ENCODE data around the gene VPS37D.
A peak's percentile ranks its signal among the peaks of the same experiment; 100 is the strongest.
"Not testable (repeated sequence)": the region's sequence is repeated elsewhere in the genome, so short reads cannot be mapped to it uniquely, and the experiment has no call there.

Gene VPS37D

DNA sequence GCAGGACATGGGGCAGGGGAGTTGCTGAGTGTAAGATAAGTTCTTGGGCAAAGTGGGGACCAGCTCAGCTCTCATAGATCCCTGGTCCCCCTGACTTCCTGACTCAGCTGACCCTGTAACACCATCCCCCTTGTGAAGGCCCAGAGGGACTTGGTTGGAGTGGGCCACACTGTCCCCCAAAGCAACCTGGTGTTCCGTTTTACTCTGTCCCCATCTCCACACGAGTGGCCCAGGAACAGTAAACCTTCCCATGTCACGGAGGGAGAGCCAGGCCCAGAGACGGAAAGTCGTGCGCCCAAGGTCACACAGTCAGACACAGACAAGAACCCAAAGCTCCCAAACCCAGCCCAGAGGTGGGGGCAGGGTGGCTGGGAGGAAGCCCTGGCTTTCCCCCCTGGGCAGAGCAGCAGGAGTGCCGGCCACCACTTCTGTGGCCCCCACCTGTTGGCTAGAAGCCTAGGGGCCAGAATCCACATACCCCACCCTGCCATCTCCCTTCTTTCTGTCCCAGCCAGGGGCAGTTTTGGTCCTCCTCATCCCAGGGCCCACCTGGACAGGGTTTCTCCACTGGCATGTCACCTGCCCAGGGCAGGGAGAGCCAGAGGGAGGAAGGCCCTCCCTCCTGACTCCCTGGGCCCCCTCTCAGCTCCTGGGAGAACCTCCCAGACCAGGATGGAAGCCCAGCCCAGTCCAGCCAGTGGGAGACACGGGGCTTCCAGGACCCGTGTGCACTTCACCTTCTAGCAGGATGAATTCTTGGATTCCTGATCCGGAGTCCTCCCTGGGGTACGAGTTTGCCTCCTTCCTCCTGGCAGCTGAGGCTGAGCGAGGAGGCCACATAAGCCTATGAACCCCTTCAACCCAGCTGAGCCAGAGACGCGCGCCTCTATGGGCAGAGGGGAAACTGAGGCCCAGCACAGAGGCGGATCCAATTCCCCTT is 20.6 kb upstream of the VPS37D start:
- no peak for DNase-seq (ENCODE audit: low spot score)

DNA sequence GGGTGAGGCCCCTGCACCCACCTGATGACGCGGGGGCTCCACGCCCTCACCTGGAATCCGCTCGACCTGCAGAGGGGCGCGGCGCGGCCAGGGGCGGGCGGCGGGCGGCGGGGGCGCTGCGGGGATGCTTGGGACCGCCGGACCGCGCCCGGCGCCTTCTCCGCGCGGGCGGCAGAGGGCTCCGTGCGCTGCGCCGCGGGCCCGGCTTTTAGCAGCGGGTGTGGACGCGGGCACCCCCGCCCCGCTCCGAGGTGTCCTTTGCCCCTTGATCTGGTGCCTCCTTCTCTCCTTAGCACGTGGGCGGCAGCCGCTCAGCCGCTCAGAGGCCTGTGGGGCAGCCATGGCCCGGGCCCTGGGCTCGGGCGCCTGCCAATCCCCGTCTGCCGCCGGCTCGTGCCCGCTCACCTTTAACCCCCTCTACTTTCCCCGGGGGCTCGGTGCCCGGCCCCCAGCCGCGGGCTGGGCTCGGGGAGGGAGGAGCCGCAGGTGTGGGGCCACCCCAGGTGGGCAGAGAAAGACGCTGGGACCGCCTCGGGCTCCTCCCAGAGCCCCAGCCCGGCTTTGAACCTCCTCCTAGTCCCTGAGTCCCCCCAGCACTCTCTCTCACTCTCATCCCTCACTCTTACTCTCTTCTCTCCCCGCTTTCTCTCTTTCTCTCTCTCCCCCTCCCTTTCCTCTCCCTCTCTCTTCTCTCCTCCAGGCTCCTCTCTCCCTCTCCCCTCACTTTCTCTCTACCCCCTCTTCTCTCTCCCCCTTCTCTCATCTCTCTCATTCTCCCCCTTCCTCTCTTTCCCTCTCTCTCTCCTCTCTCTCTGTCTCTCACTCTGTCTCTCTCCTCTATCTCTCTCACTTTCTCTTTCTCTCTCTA is 19.7 kb upstream of the VPS37D start:
- peak; percentile 58 for DNase-seq (ENCODE audit: low spot score)

DNA sequence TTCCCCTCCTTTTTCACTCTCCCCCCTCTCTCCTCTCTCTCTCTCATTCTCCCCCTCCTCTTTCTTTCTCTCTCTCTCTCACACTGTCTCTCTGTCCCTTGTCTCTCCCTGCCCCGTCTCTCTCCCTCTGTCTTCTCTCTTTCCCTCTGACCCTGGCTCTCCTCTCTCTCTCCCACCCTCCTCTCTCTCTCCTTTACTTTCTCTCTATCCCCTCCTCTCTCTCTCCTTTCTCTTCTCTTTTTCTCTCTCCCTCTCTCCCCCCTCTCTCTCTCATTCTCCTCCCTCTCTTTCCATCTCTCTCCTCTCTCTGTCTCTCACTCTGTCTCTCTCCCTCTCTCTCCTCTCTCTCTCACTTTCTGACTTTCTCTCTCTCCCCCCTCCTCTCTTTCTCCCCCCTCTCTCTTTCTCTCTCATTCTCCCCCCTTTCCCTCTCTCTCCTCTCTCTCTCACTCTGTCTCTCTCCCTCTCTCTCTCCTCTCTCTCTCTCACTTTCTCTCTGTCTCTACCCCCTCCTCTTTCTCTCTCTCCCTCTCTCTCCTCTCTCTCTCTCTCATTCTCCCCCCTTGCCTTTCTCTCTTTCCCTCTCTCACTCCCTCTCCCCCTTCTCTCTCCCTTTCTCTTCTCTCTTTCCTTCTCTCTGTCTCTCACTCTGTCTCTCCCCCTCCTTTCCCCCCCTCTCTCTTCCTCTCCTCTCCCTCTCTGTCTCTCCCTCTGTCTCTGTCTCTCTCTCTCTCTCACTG is 18.9 kb upstream of the VPS37D start:
- no peak for DNase-seq (ENCODE audit: low spot score)

DNA sequence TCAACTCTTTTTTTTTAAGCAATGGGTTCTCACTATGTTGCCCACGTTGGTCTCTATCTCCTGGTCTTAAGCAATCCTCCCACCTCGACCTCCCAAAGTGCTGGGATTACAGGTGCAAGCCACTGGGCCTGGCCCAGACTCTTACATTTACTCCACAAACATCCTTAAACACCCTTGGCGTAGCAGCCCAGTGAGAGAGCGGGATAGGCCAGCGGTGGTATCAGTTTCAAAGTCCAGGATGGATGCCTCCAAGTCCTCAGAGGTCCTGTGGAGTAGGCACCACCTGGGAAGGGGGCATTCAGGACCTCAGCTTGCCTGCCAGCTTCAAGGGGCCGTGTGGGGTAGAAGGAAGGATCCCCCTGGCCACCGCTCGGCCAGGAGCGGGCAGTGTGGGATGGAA is 18.1 kb upstream of the VPS37D start:
- no peak for DNase-seq (ENCODE audit: low spot score)

- no peak for DNase-seq (ENCODE audit: low spot score)
Observed at GRCh38 chr7:73650524-73650923, 17.1 kb upstream of the VPS37D start.

- DNase-seq (ENCODE audit: low spot score): no peak
Observed at GRCh38 chr7:73652541-73652949, 15.1 kb upstream of the VPS37D start.

- DNase-seq (ENCODE audit: low spot score): not testable (repeated sequence)
Observed at GRCh38 chr7:73655309-73655708, 12.3 kb upstream of the VPS37D start.

DNA sequence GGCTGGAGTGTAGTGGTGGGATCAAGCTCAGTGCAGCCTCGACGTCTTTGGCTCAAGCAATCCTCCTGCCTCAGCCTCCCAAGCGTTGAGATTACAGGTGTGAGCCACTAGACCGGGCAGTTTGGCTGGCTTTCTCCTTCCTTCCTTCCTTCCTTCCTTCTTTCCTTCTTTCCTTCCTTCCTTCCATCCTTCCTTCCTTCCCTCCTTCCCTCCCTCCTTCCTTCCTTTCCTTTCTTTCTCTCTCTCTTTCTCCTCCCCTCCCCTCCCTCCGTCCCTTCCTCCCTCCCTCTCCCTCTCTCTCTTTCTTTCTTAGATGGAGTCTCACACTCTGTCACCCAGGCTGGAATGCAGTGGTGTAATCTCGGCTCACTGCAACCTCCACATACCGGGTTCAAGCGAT is 7.6 kb upstream of the VPS37D start:
- no peak for DNase-seq (ENCODE audit: low spot score)

GRCh38 chr7:73660594-73660993 is 7.0 kb upstream of the VPS37D start:
- DNase-seq (ENCODE audit: low spot score): not testable (repeated sequence)

DNA sequence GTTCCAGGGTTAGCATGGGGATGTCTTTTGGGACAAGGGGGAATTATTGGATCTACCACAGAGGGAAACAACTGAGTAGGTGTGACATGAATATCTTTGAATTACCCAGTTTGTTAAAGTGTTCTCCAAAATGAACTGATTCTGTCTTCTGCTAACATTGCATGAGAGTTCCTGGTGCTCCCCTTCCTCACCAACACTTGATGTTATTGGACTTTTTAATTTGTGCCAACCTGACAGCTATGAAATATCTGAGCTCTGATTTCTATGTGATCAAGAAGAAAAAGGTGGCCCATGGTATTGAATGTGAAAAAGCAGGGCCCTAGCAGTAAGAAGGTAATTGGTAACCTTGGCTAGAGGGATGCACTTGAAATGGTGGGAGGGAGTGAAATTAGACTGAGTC is 4.6 kb upstream of the VPS37D start:
- DNase-seq (ENCODE audit: low spot score): no peak

DNA sequence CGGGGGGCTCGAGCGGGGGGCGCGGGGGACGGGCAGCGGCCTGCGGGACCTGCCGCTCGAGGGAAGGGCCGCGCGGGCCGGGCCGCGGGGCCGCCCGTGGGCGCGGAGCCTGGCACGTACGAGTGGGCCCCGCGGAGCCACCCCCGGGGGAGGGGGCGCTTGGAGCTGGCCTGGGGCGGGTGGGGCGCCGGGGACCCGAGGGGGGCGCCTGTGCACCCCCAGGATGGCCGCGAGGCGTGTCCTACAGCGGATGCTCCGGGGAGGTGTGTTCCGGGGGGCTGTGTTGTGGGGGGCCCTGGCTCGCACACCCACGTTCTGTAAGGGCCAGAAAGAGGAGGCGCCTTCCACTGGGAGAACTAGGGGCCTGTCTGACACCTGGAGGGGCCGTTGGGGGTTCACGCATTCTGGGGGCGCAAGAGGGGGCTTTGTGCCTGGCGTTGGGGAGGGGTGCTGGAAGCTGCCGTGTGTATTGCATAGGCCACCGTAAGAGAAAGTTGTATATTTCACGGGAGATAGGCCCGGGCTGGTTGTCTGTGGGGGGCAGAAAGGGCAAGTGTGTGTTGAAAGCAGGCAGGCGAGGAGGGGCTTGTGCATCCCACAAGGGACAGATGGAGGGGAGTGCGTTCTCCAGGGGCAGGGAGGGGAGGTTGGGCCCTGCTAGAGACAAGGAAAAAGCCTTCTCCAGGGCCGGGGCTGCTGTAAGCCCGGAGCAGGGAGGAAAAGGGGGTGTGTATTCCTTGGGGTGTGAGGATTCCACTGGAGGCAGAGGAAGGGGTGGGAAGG is 663 bp downstream of the VPS37D start:
- no peak for DNase-seq (ENCODE audit: low spot score)

GRCh38 chr7:73668886-73669230 is 1.2 kb downstream of the VPS37D start:
- DNase-seq (ENCODE audit: low spot score): no peak

DNA sequence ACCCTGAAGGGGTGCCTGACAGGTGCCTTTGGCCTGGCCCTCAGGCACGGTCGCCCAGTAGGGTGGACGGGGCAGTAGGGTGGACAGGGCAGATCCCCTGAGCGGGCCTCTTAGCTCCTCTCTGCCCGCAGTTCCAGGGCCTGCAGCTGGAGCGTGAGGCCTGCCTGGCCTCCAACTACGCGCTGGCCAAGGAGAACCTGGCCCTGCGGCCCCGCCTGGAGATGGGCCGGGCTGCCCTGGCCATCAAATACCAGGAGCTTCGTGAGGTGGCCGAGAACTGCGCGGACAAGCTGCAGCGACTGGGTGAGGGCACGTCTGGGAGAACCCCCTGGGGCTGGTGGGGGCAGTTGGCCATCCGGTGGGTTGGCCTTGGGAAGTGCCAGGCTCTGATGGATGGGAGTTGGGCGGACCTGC is 1.7 kb downstream of the VPS37D start:
- no peak for DNase-seq (ENCODE audit: low spot score)

- DNase-seq (ENCODE audit: low spot score): no peak
Observed at GRCh38 chr7:73669858-73670385, 2.3 kb downstream of the VPS37D start.

DNA sequence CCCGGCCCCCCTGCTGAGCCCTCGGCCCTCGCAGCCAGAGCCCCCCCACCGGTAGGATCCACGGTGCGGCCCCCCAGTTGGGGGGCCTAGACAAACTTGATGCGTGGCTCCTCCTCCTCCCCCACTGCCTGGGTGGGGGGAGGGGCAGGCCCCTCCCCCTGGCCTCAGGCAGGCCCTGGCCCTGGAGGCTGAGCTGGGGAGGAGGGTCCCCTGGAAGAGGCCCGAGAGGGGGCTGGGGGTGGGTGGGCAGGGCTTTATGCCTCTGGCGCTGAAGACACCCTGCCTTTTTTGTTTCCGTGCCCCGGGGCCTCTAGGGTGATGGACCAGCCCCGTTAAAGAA is 3.7 kb downstream of the VPS37D start:
- no peak for DNase-seq (ENCODE audit: low spot score)

GRCh38 chr7:73671857-73672445 is 4.3 kb downstream of the VPS37D start:
- no peak for DNase-seq (ENCODE audit: low spot score)

DNA sequence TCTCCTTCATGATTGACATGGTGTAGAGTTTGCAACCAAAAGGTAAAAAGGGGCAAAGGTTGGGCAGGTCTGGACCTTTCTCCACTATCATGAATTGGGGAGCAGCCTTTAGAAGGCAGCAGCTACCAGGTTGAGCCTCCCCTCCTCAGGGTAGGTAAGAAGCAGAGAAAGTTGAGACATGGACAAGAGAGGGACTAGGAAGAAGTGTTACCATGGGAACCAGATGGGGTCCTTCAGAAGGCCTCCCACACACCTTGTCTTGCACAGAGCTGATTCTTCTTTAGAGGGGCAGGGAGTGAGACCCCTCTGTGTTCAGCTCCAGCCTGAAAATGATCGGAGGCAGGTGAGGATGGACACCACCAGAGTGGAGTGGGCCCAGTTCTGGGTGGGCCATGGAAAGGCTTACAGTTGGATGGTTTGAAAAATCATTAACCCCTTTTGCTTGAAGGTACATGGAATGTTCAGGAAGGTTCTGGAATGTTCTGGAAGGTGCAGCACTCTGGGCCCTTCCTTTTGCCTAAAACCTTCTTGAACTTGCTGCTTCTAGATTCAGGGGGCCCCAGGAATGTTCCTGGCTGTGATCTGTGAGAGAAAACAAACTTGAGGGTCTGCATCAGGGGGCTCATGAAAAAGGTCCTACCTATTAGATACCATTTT is 7.0 kb downstream of the VPS37D start:
- no peak for DNase-seq (ENCODE audit: low spot score)

GRCh38 chr7:73676062-73676461 is 8.4 kb downstream of the VPS37D start:
- not testable (repeated sequence) for DNase-seq (ENCODE audit: low spot score)

DNA sequence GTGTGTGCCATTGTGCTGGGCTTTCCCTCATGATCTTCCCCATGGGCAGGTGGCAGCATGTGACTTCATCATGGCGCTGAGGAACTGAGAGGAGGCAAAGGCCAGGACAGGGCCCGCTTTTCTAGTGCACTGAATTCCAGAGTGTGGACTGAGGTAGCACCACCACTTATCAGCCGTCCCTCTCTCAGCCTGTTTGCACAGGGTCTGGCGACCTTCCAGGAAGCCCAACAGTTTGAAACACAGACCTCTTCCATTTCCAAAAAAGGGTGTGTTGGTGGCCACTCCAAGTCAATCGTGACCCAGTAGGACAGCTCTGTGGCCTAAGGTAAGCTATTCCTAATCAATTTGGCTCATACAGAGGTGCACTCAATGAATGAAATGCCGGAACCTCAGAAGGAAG is 11.2 kb downstream of the VPS37D start:
- no peak for DNase-seq (ENCODE audit: low spot score)

DNA sequence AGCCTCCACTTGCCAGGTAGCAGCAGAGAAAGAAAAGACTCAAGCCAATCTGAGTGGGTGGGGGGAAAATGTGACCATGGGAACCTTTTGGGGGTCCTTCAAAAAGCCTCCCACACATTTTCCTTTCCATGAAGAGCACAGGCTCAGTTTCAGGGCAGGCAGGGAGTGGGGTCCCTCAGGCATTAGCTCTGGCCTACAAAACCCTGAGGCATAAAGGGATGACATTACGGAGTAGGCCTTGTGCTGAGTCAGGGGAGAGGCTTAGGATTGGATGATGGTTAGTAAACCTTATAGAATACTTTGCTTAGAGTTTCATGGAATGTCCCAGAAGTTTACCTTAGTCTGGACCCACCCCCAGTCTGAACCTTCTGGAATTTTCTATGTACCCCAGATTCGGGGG is 12.1 kb downstream of the VPS37D start:
- DNase-seq (ENCODE audit: low spot score): no peak

DNA sequence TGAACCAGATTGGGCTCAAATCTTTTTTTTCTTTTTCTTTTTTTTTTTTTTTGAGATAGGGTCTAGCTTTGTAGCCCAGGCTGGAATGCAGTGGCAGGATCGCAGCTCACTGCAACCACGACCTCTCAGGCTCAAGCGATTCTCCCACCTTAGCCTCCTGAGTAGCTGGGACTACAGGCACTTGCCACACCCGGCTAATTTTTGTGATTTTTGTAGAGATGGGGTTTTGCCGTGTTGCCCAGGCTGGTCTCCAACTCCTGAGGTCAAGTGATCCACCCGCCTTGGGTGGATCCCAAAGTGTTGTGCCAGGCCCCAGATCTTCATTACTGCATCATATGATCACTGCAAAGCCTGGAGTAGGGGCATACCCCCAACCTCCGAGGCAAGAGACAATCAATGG is 12.9 kb downstream of the VPS37D start:
- DNase-seq (ENCODE audit: low spot score): no peak
